Stomach (tissue), 4 donors: Measurements from ENCODE around the gene MFNG.

Experiments used
- POLR2AphosphoS5 ChIP-seq, 3 donors: sonication (generic); formaldehyde crosslinking; IDR thresholded peaks; one replicate each; pipeline ENCODE4 v1.6.1; 2016; ENCODE audit warnings: antibody characterized with exemption in 3 of 3
- TF ChIP-seq, protein P1 (sequence below), 7 experiments: fragments of 450-650 bp in 4 of 7; fragments of 200-600 bp in 3 of 7; sonication (generic) in 3 of 7; IDR thresholded peaks; one replicate each; pipeline ENCODE4 v1.5.1; 2016 to 2019; ENCODE audit warnings: antibody characterized with exemption in 7 of 7, control low read depth in 2 of 7, mild to moderate bottlenecking in 1 of 7

GRCh38 chr22:37493979-37494378 lies 7.8 kb upstream of the MFNG start:
- TF ChIP-seq, protein P1, sequence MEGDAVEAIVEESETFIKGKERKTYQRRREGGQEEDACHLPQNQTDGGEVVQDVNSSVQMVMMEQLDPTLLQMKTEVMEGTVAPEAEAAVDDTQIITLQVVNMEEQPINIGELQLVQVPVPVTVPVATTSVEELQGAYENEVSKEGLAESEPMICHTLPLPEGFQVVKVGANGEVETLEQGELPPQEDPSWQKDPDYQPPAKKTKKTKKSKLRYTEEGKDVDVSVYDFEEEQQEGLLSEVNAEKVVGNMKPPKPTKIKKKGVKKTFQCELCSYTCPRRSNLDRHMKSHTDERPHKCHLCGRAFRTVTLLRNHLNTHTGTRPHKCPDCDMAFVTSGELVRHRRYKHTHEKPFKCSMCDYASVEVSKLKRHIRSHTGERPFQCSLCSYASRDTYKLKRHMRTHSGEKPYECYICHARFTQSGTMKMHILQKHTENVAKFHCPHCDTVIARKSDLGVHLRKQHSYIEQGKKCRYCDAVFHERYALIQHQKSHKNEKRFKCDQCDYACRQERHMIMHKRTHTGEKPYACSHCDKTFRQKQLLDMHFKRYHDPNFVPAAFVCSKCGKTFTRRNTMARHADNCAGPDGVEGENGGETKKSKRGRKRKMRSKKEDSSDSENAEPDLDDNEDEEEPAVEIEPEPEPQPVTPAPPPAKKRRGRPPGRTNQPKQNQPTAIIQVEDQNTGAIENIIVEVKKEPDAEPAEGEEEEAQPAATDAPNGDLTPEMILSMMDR (IDR thresholded peaks at IDR 0.05) = no peak
- TF ChIP-seq POLR2AphosphoS5 (IDR thresholded peaks at IDR 0.05) = no peak
